NT2/D1 (cell line): ENCODE results near the gene CD109.
"Not testable (repeated sequence)": the region's sequence is repeated elsewhere in the genome, so short reads cannot be mapped to it uniquely, and the experiment has no call there.

Experiments used
- SUZ12 ChIP-seq: IDR thresholded peaks from 2 replicates; pipeline ENCODE4 v1.6.1; 2011; ENCODE audit not compliant: insufficient read length, insufficient read depth; ENCODE audit errors: extremely low read depth
- YY1 ChIP-seq: IDR thresholded peaks from 2 replicates; pipeline ENCODE4 v1.6.1; 2011; ENCODE audit not compliant: insufficient read length, insufficient read depth
- ZNF274 ChIP-seq: IDR thresholded peaks from 2 replicates; pipeline ENCODE4 v1.6.1; 2011; ENCODE audit warnings: mild to moderate bottlenecking, low read depth, low read length

- TF ChIP-seq ZNF274, SUZ12, YY1: not testable (repeated sequence)
Measured at GRCh38 chr6:73723480-73723879, 27.5 kb downstream of the CD109 start.
